GM13977 (cell line): Measurements from ENCODE around the gene CRYBG3.

Source experiments
- DNase-seq: peaks from one replicate; pipeline ENCODE4 v3.0.0; 2012; ENCODE audit warnings: low spot score
- CTCF ChIP-seq: IDR thresholded peaks from 2 replicates; pipeline ENCODE4 v1.5.1; 2012; ENCODE audit warnings: mild to moderate bottlenecking, control low read depth; ENCODE audit not compliant: insufficient read depth; ENCODE audit errors: extremely low read depth, missing control alignments
- in situ Hi-C: fragments of 300-500 bp; cut with MboI; formaldehyde crosslinking; loops from one replicate; pipeline ENCODE4 v1.12.0; 2022; ENCODE audit warnings: low sequenced_read_pairs, low pct_unique_long_range_greater_than_20kb, mixed read lengths, inconsistent platforms; ENCODE audit not compliant: unreplicated experiment

The CRYBG3 gene

GRCh38 chr3:97848779-97849178 lies 27.0 kb downstream of the CRYBG3 start:
- TF ChIP-seq CTCF, result no peak
- in situ Hi-C loops, result no loop called here
- DNase-seq, result no peak

GRCh38 chr3:97857401-97857800 lies 35.6 kb downstream of the CRYBG3 start:
- in situ Hi-C loops, result no loop called here
- TF ChIP-seq CTCF, result no peak
- no peak for DNase-seq

- no peak for TF ChIP-seq CTCF
- DNase-seq, result no peak
- in situ Hi-C loops, result no loop called here
These were observed 38.6 kb downstream of the CRYBG3 start for GRCh38 chr3:97860364-97860763.

GRCh38 chr3:97862582-97862981 lies 40.8 kb downstream of the CRYBG3 start:
- no peak for DNase-seq
- no peak for TF ChIP-seq CTCF
- in situ Hi-C loops, result no loop called here

- no peak for DNase-seq
- no peak for TF ChIP-seq CTCF
These were observed 41.2 kb downstream of the CRYBG3 start for GRCh38 chr3:97863031-97863430.

GRCh38 chr3:97863775-97864174 lies 42.0 kb downstream of the CRYBG3 start:
- TF ChIP-seq CTCF, result no peak
- DNase-seq, result no peak
- in situ Hi-C loops, result no loop called here

More at GRCh38 chr3:97863031-97863430, 41.2 kb downstream of the CRYBG3 start:
- in situ Hi-C loops, result no loop called here

GRCh38 chr3:97871186-97871585 lies 49.4 kb downstream of the CRYBG3 start:
- DNase-seq, result no peak
- TF ChIP-seq CTCF, result no peak

More at GRCh38 chr3:97871186-97871585, 49.4 kb downstream of the CRYBG3 start:
- in situ Hi-C loops, result no loop called here
